ENCODE data around the gene FARP1. TPM values are rescaled to one million over a fixed set of nuclear protein-coding genes. Genes with fewer than 3 reads are reported as not detected.

Gene FARP1
- total and polyA plus RNA-seq, 2 of the 13 experiments (the other 11 are each of a cell fraction or from before 2014, with no cell fraction given): 70.6 to 126 TPM

DNA sequence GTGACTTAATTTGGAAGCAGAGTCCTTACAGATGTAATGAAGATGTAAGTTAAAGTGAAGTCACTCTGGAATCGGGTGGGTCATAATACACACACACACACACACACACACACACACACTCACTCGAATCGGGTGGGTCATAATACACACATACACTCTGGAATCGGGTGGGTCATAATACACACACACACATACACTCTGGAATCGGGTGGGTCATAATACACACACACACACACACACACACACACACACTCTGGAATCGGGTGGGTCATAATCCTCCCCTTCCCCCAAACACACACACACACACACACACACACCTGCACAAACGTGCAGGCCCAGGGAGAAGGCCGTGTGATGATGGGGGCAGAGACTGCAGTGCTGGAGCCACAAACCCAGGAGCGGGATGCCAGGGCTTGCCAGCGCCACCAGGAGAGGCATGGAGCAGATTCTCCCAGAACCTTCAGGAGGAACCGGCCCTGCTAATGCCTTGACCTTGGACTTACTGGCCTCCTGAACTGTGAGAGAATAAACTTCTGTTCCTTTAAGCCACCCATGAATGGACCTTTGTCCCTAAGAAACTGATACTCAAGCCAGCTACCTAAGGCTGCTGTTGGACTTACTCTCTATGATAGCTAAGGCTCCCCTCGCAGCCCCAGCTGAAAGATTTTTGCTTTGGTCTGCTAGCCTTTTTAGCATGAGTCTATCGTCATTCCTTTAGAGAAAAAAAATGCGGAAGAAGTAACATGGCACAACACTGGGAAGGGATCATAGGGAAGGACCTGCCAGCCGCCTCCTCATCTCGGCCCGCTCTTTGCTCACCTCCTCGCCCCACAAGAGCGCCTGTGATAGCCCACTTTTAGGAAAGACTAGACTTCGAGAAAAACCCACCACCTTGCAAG lies 170.4 kb downstream of the FARP1 start (continued):
- 0 out of 2 replicates have a peak, but pooled peaks have one; percentile 31 for TF ChIP-seq ZNF501 (CRISPR knock-in tag; IDR thresholded peaks at IDR 0.05)
- TF ChIP-seq, protein P1, sequence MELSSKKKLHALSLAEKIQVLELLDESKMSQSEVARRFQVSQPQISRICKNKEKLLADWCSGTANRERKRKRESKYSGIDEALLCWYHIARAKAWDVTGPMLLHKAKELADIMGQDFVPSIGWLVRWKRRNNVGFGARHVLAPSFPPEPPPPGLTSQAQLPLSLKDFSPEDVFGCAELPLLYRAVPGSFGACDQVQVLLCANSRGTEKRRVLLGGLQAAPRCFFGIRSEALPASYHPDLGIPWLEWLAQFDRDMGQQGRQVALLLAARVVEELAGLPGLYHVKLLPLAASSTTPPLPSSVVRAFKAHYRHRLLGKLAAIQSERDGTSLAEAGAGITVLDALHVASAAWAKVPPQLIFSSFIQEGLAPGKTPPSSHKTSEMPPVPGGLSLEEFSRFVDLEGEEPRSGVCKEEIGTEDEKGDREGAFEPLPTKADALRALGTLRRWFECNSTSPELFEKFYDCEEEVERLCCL (CRISPR knock-in tag; IDR thresholded peaks at IDR 0.05; ENCODE audit: borderline replicate concordance): no peak
- TF ChIP-seq ZNF672 (CRISPR knock-in tag; IDR thresholded peaks at IDR 0.05): no peak
- no peak for TF ChIP-seq ZNF839 (CRISPR knock-in tag; IDR thresholded peaks at IDR 0.05; ENCODE audit: borderline replicate concordance)
- TF ChIP-seq ZNF792 (CRISPR knock-in tag; IDR thresholded peaks at IDR 0.05): no peak
- TF ChIP-seq REPIN1 (CRISPR knock-in tag; IDR thresholded peaks at IDR 0.05; ENCODE audit: borderline replicate concordance, low read depth): no peak
- TF ChIP-seq ATF7 (IDR thresholded peaks at IDR 0.05): no peak
- no peak for TF ChIP-seq ATF7 (CRISPR knock-in tag; IDR thresholded peaks at IDR 0.05)
- TF ChIP-seq, protein P2, sequence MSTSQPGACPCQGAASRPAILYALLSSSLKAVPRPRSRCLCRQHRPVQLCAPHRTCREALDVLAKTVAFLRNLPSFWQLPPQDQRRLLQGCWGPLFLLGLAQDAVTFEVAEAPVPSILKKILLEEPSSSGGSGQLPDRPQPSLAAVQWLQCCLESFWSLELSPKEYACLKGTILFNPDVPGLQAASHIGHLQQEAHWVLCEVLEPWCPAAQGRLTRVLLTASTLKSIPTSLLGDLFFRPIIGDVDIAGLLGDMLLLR (CRISPR knock-in tag; IDR thresholded peaks at IDR 0.05): no peak
- TF ChIP-seq ZBTB38 (CRISPR knock-in tag; IDR thresholded peaks at IDR 0.05): peak; percentile 32; the same call in 1 of the 2 replicates
- no peak for TF ChIP-seq HDAC1 (CRISPR knock-in tag; IDR thresholded peaks at IDR 0.05)
- TF ChIP-seq, protein P3, sequence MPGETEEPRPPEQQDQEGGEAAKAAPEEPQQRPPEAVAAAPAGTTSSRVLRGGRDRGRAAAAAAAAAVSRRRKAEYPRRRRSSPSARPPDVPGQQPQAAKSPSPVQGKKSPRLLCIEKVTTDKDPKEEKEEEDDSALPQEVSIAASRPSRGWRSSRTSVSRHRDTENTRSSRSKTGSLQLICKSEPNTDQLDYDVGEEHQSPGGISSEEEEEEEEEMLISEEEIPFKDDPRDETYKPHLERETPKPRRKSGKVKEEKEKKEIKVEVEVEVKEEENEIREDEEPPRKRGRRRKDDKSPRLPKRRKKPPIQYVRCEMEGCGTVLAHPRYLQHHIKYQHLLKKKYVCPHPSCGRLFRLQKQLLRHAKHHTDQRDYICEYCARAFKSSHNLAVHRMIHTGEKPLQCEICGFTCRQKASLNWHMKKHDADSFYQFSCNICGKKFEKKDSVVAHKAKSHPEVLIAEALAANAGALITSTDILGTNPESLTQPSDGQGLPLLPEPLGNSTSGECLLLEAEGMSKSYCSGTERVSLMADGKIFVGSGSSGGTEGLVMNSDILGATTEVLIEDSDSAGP (CRISPR knock-in tag; IDR thresholded peaks at IDR 0.05; ENCODE audit: borderline replicate concordance): peak; percentile 29; the same call in 1 of the 2 replicates
- no peak for TF ChIP-seq PRMT3 (CRISPR knock-in tag; IDR thresholded peaks at IDR 0.05; ENCODE audit: borderline replicate concordance, low read depth)
- no peak for TF ChIP-seq RFXAP (CRISPR knock-in tag; IDR thresholded peaks at IDR 0.05; ENCODE audit: borderline replicate concordance)
- no peak for TF ChIP-seq TCF7L2 (IDR thresholded peaks at IDR 0.05; ENCODE audit: low read depth, low read length)
- TF ChIP-seq ZNF563 (CRISPR knock-in tag; IDR thresholded peaks at IDR 0.05): no peak
- TF ChIP-seq, protein P4, sequence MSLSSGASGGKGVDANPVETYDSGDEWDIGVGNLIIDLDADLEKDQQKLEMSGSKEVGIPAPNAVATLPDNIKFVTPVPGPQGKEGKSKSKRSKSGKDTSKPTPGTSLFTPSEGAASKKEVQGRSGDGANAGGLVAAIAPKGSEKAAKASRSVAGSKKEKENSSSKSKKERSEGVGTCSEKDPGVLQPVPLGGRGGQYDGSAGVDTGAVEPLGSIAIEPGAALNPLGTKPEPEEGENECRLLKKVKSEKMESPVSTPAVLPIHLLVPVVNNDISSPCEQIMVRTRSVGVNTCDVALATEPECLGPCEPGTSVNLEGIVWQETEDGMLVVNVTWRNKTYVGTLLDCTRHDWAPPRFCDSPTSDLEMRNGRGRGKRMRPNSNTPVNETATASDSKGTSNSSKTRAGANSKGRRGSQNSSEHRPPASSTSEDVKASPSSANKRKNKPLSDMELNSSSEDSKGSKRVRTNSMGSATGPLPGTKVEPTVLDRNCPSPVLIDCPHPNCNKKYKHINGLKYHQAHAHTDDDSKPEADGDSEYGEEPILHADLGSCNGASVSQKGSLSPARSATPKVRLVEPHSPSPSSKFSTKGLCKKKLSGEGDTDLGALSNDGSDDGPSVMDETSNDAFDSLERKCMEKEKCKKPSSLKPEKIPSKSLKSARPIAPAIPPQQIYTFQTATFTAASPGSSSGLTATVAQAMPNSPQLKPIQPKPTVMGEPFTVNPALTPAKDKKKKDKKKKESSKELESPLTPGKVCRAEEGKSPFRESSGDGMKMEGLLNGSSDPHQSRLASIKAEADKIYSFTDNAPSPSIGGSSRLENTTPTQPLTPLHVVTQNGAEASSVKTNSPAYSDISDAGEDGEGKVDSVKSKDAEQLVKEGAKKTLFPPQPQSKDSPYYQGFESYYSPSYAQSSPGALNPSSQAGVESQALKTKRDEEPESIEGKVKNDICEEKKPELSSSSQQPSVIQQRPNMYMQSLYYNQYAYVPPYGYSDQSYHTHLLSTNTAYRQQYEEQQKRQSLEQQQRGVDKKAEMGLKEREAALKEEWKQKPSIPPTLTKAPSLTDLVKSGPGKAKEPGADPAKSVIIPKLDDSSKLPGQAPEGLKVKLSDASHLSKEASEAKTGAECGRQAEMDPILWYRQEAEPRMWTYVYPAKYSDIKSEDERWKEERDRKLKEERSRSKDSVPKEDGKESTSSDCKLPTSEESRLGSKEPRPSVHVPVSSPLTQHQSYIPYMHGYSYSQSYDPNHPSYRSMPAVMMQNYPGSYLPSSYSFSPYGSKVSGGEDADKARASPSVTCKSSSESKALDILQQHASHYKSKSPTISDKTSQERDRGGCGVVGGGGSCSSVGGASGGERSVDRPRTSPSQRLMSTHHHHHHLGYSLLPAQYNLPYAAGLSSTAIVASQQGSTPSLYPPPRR (CRISPR knock-in tag; IDR thresholded peaks at IDR 0.05; ENCODE audit: borderline replicate concordance): no peak

All from HepG2 (cell line).